Activated effector memory CD4-positive, alpha-beta T cell treated with Interleukin-2 at 50 U/mL for 16 hours (primary cell): ENCODE results near the gene SLC40A1.

Experiments used
- DNase-seq: peaks from one replicate; pipeline ENCODE4 v3.0.0-alpha.2; 2020

SLC40A1 gene

GRCh38 chr2:189599245-189599644, 18.7 kb upstream of the SLC40A1 start:
- DNase-seq: no peak

GRCh38 chr2:189595417-189595816, 14.8 kb upstream of the SLC40A1 start:
- no peak for DNase-seq

GRCh38 chr2:189594305-189594704, 13.7 kb upstream of the SLC40A1 start:
- no peak for DNase-seq

GRCh38 chr2:189593115-189593514, 12.5 kb upstream of the SLC40A1 start:
- DNase-seq: no peak

GRCh38 chr2:189592353-189592984, 11.9 kb upstream of the SLC40A1 start:
- no peak for DNase-seq

- no peak for DNase-seq
Measured at GRCh38 chr2:189587780-189588179, 7.2 kb upstream of the SLC40A1 start.

- no peak for DNase-seq
Measured at GRCh38 chr2:189585226-189585756, 4.7 kb upstream of the SLC40A1 start.

GRCh38 chr2:189584686-189585085, 4.1 kb upstream of the SLC40A1 start:
- DNase-seq: no peak

- DNase-seq: no peak
Measured at GRCh38 chr2:189583227-189584198, 2.9 kb upstream of the SLC40A1 start.

GRCh38 chr2:189582809-189583192, 2.2 kb upstream of the SLC40A1 start:
- no peak for DNase-seq

GRCh38 chr2:189582140-189582808, 1.7 kb upstream of the SLC40A1 start:
- no peak for DNase-seq

GRCh38 chr2:189581354-189582139, 961 bp upstream of the SLC40A1 start:
- DNase-seq: peak; percentile 1

- peak; percentile 12 for DNase-seq
Measured at GRCh38 chr2:189580241-189580651, 340 bp downstream of the SLC40A1 start.

GRCh38 chr2:189579585-189580186, 900 bp downstream of the SLC40A1 start:
- no peak for DNase-seq

- no peak for DNase-seq
Measured at GRCh38 chr2:189578272-189578950, 2.2 kb downstream of the SLC40A1 start.

GRCh38 chr2:189577121-189577520, 3.5 kb downstream of the SLC40A1 start:
- DNase-seq: no peak

- DNase-seq: no peak
Measured at GRCh38 chr2:189576396-189576795, 4.2 kb downstream of the SLC40A1 start.

GRCh38 chr2:189574793-189575475, 5.7 kb downstream of the SLC40A1 start:
- DNase-seq: no peak

GRCh38 chr2:189570570-189571031, 10.0 kb downstream of the SLC40A1 start:
- DNase-seq: no peak

- no peak for DNase-seq
Measured at GRCh38 chr2:189569295-189569910, 11.2 kb downstream of the SLC40A1 start.
